ENCODE data around the gene TSC2. TPM values are rescaled to one million over a fixed set of nuclear protein-coding genes. Genes with fewer than 3 reads are reported as not detected.
"Not testable (repeated sequence)": the region's sequence is repeated elsewhere in the genome, so short reads cannot be mapped to it uniquely, and the experiment has no call there.

TSC2 gene
- total and polyA plus RNA-seq, 8 donors = 40.8 to 369 (median 76.0) TPM

- peak overlapping the region; percentile 88 to 95 (median 90) for H3K27ac ChIP-seq
- H3K9me3 ChIP-seq = no peaks in the 10 kb centered on the region
- H3K4me1 ChIP-seq = peaks cover 60 to 91% (median 85%) of the 10 kb centered on the region in 4 donors
- TF ChIP-seq POLR2AphosphoS5 (IDR thresholded peaks at IDR 0.05) (peak in 2 of 3 donors; percentile 31), POLR2A (IDR thresholded peaks at IDR 0.05) (no peak)
- WGBS, 5 donors = 12 to 19% (median 14%) methylated on average over 13 to 37 of the region's 37 CpGs
- H3K36me3 ChIP-seq = peaks cover 15 to 38% (median 29%) of the 10 kb centered on the region in 4 donors
- H3K4me3 ChIP-seq = peak overlapping the region; percentile 31 to 41 (median 36)
- no peaks in the 10 kb centered on the region for H3K27me3 ChIP-seq
- intact Hi-C loops (cut with DNase I; ENCODE audit: low total_unique reads) = no loop called here
- peak; percentile 64 to 87 for DNase-seq
Observed at GRCh38 chr16:2033057-2033908, 14.5 kb upstream of the TSC2 start.

DNA sequence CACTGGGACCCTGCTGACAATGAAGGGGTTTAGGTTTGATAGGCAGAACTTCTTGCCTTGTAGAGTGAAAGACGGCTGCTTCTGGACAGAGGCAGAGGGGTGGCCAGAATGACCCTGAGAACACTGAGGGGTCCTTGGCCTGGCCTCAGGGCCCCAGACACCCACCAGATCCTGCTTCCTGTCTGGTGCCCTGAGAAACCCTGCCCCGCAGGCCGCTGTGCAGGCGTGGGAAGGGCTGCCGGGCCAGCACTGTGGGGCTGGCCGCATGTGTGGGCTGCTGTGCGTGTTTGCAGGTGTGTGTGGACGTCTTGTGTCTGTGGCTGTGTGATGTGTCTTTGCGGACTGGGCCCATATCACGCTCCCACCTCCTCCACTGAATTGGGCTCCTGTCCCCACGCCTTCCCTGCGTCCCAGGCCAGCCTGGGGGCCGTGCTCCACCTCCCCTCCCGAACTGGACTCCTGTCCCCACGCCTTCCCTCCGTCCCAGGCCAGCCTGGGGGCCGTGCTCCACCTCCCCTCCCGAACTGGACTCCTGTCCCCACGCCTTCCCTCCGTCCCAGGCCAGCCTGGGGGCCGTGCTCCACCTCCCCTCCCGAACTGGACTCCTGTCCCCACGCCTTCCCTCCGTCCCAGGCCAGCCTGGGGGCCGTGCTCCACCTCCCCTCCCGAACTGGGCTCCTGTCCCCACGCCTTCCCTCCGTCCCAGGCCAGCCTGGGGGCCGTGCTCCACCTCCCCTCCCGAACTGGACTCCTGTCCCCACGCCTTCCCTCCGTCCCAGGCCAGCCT lies 13.7 kb upstream of the TSC2 start:
- H3K27me3 ChIP-seq; intact Hi-C loops (cut with DNase I; ENCODE audit: low total_unique reads); H3K9me3 ChIP-seq: not testable (repeated sequence)
- WGBS, 5 donors = 4 to 50% (median 33%) methylated on average over 7 to 15 of the region's 32 CpGs
- Histone ChIP-seq H3K4me1 (peaks cover 60 to 91% (median 85%) of the 10 kb centered on the region in 4 donors), H3K27ac (peak overlapping the region; percentile 88 to 95 (median 90)), H3K4me3 (peak overlapping the region; percentile 31 to 41 (median 36)), H3K36me3 (peaks cover 15 to 43% (median 29%) of the 10 kb centered on the region in 4 donors)
- DNase-seq = peak in 1 of 2 donors; percentile 48

DNA sequence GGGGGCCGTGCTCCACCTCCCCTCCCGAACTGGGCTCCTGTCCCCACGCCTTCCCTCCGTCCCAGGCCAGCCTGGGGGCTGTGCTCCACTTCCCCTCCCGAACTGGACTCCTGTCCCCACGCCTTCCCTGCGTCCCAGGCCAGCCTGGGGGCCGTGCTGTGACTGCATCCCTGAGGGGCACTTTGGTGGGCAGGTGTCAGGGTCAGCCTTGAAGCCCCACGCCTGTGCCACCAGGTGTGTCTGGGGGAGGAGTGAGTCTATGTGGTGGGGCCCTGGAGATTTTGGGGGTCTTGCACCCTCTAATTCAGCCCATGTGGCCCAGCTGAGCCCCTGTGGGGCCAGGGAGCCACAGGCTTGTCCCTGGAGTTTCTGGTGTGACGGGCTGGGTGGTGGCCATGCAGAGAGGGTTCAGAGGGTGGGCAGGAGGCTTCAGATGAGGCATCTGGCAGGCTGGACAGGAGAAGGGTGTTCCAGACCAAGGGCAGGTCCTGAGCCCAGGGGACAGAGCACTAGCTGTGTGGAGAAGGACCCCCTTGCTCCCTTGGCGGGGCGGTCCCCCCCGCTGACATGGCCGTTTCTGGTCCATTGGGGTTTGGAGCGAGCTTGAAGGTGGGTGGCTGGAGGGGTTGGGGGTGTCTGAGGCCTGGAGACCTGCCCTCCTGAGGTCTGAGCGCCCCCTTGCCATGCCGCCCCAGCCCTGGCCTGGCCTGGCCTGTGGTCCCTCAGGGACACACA lies 12.9 kb upstream of the TSC2 start:
- 59 to 74% (median 63%) methylated on average over 8 to 17 of the region's 17 CpGs for WGBS, 5 donors
- H3K4me1 ChIP-seq = peaks cover 62 to 91% (median 85%) of the 10 kb centered on the region in 4 donors
- H3K27ac ChIP-seq = peak overlapping the region; percentile 87 to 95 (median 90)
- no peaks in the 10 kb centered on the region for H3K27me3 ChIP-seq
- TF ChIP-seq EP300 (IDR thresholded peaks at IDR 0.05) (no peak), POLR2A (IDR thresholded peaks at IDR 0.05) (no peak), CTCF (IDR thresholded peaks at IDR 0.05) (no peak), POLR2AphosphoS5 (IDR thresholded peaks at IDR 0.05) (no peak)
- peaks cover 15 to 38% (median 25%) of the 10 kb centered on the region in 4 donors for H3K36me3 ChIP-seq
- no peaks in the 10 kb centered on the region for H3K9me3 ChIP-seq
- intact Hi-C loops (cut with DNase I; ENCODE audit: low total_unique reads) = no loop called here
- peak overlapping the region; percentile 28 to 41 (median 31) for H3K4me3 ChIP-seq
- no peak for DNase-seq

DNA sequence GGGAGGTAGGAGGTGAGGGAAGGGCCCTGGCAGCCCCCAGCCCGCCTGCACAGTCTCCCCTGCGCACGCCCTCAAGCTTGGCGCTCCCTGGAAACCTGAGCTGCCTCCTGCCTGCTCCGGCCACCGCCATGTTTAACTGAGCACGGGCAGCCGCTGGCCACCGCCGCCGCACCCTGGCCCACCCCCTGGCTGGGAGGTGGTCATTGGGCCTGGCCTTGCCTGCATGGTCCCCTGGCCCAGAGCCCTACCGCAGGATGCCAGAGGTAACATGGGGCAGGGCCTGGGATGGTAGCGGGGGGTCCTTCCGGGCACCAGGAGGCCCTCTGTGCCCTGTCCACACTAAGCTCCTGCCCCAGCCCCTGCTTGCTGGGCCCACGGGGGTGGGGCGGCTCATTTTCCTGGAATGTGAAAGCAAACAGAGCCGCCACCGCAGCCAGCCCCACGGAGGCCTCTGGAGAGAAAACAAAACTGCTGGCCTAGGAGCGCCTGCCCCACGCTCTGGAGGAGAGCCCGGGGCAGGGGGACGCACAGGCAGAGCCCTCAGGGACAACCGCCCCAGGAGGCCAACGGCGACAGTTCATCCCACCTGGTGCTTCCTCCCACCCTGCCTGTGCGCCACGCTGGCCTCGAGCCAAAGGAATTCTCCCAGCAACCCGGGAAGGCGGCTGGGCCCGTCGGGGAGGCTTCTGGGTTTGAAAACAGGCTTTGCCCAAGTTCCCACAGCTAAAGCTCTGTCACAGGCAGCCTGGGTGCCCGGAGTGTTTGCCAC lies 12.2 kb upstream of the TSC2 start:
- peak overlapping the region; percentile 28 to 41 (median 31) for H3K4me3 ChIP-seq
- WGBS, 5 donors = 16 to 38% (median 27%) methylated on average over 16 to 34 of the region's 34 CpGs
- peak overlapping the region; percentile 87 to 95 (median 90) for H3K27ac ChIP-seq
- H3K36me3 ChIP-seq = peaks cover 11 to 30% (median 20%) of the 10 kb centered on the region in 4 donors
- no peaks in the 10 kb centered on the region for H3K9me3 ChIP-seq
- peak; percentile 85 to 89 for DNase-seq
- no peaks in the 10 kb centered on the region for H3K27me3 ChIP-seq
- TF ChIP-seq POLR2AphosphoS5 (IDR thresholded peaks at IDR 0.05) (peak in 1 of 3 donors; percentile 28), CTCF (IDR thresholded peaks at IDR 0.05) (no peak)
- intact Hi-C loops (cut with DNase I; ENCODE audit: low total_unique reads) = no loop called here
- peaks cover 70 to 95% (median 88%) of the 10 kb centered on the region in 4 donors for H3K4me1 ChIP-seq
